Mucosa of stomach (tissue), 1 donor: ENCODE measurements around the gene SLC25A46.
"Not testable (repeated sequence)": the region's sequence is repeated elsewhere in the genome, so short reads cannot be mapped to it uniquely, and the experiment has no call there.

Source experiments
- H3K27me3 ChIP-seq: one replicate; pipeline ENCODE4 v1.7.0; 2013; ENCODE audit warnings: mild to moderate bottlenecking, low read length; ENCODE audit not compliant: control insufficient read depth, insufficient read depth
- H3K36me3 ChIP-seq: one replicate; pipeline ENCODE4 v1.7.0; 2013; ENCODE audit warnings: low read length; ENCODE audit not compliant: control insufficient read depth, insufficient read depth
- H3K4me1 ChIP-seq: one replicate; pipeline ENCODE4 v1.7.0; 2013; ENCODE audit warnings: mild to moderate bottlenecking, low read length; ENCODE audit not compliant: control insufficient read depth, insufficient read depth
- H3K4me3 ChIP-seq: one replicate; pipeline ENCODE4 v1.7.0; 2013; ENCODE audit warnings: low read length
- H3K9ac ChIP-seq: one replicate; pipeline ENCODE4 v1.7.0; 2013; ENCODE audit warnings: mild to moderate bottlenecking, low read length, moderate library complexity
- H3K9me3 ChIP-seq: one replicate; pipeline ENCODE4 v1.7.0; 2013; ENCODE audit warnings: mild to moderate bottlenecking, low read length, moderate library complexity; ENCODE audit not compliant: control insufficient read depth
- donor health status: Pancreatic carcinoma.

SLC25A46 gene

DNA sequence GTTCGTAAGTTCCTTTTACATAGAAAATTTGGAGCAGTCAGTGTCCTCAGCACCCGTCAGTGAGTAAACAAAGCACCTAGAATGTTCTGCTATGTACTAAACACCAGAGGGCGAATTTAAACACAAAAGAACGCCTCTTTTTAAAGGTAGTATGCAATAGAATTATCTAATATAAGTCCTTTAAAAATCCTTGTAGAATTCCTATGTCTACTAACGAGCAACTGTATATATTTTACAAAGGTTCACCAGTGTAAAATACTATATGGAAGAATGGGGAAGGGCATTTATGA lies 11.8 kb upstream of the SLC25A46 start:
- peak overlapping the region; percentile 63 for H3K9ac ChIP-seq
- H3K9me3 ChIP-seq = no peaks in the 10 kb centered on the region
- peak overlapping the region; percentile 93 for H3K4me3 ChIP-seq
- no peaks in the 10 kb centered on the region for H3K27me3 ChIP-seq
- no peaks in the 10 kb centered on the region for H3K36me3 ChIP-seq
- H3K4me1 ChIP-seq = no peaks in the 10 kb centered on the region

DNA sequence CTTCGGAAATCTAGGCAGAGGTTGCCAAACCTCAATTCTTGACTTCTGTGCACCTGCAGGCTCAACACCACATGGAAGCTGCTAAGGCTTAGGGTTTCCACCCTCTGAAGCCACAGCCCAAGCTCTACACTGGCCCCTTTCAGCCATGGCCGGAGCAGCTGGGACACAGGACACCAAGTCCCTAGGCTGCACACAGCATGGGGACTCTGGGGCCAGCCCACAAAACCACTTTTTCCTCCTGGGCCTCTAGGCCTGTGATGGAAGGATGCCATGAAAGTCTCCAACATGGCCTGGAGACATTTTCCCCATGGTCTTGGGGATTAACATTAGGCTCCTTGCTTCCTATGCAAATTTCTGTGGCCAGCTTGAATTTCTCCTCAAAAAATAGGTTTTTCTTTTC lies 7.3 kb upstream of the SLC25A46 start:
- not testable (repeated sequence) for H3K9me3 ChIP-seq, H3K27me3 ChIP-seq, H3K36me3 ChIP-seq, H3K9ac ChIP-seq, H3K4me1 ChIP-seq, H3K4me3 ChIP-seq

DNA sequence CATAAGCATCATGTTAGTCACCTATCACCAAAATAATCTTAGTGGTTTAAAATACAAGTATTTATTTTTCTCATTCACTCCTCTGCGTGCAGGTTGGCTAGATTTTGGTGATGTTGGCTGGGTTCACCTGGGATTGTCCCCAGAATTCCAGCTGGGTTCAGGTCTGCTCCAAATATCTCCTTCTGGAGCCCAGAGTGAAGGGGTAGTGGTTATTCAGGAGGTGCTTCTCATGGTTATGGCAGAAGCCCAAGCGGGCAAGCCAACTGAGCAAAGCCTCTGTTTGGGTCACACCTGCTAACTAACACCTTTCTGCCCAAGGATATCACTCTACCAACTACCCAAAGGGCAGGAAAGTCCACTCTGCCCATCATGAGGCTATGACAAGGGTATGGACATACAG lies 4.7 kb upstream of the SLC25A46 start:
- H3K4me3 ChIP-seq = no peak overlapping the region
- H3K27me3 ChIP-seq = no peaks in the 10 kb centered on the region
- H3K36me3 ChIP-seq = no peaks in the 10 kb centered on the region
- H3K4me1 ChIP-seq = peaks cover 6% of the 10 kb centered on the region
- no peak overlapping the region for H3K9ac ChIP-seq
- H3K9me3 ChIP-seq = no peaks in the 10 kb centered on the region

DNA sequence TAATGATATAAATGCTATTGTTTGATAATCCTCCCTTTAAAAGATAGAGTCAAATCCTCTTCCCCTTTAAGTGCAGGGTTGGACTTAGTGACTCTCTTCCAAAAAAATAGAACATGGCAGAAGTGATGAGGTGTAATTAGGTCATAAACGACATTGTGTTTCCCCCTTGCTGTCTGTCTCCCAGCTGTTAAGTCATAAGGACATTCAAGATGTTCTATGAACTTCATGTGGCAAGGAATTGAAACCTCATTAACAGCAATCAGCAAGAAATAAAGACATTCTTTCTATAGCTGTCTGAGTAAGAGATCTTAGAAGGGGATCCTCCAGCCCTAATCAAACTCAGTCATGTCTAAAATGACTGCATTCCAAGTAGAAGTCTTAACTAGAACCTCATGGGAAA lies 3.3 kb upstream of the SLC25A46 start:
- H3K36me3 ChIP-seq = no peaks in the 10 kb centered on the region
- H3K9me3 ChIP-seq = no peaks in the 10 kb centered on the region
- peaks cover 6% of the 10 kb centered on the region for H3K4me1 ChIP-seq
- no peak overlapping the region for H3K9ac ChIP-seq
- no peak overlapping the region for H3K4me3 ChIP-seq
- no peaks in the 10 kb centered on the region for H3K27me3 ChIP-seq

DNA sequence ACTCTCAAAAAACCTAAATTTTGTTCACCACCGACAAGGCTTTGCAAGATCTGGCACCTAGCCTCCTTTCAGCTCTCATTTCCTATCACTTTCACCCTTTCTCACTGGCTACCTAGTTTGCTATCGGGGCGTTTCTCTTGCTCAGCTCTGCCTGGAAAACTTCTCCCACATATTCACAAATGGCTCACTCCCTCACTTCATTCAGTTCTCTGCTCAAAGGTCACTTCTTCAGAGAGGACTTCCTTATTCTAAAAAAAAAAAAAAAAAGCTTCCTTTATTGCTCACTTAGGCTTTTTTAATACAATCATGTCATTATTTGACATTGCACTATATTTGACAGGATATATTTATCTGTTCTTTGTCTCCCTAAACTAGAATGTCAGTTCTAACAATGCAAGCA lies 2.1 kb upstream of the SLC25A46 start:
- Histone ChIP-seq H3K9me3 (no peaks in the 10 kb centered on the region), H3K27me3 (no peaks in the 10 kb centered on the region), H3K9ac (peak overlapping the region; percentile 72), H3K4me3 (no peak overlapping the region), H3K36me3 (no peaks in the 10 kb centered on the region), H3K4me1 (peaks cover 9% of the 10 kb centered on the region)

DNA sequence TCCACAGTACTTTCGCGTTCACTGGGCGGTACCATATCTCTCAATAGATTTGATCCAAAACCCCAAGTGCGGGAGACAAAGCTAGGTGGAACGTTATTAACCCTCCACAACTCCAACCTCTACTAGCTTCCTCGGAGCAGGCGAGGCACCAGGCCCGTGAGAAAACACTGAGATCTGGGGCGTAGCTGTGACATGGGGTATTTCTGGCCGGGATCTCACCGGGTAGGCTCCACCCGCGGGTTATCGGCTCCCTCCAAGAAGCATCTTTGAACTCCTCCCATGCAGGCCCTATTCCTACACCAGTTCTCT lies 350 bp upstream of the SLC25A46 start:
- H3K4me1 ChIP-seq = peaks cover 9% of the 10 kb centered on the region
- peak overlapping the region; percentile 75 for H3K9ac ChIP-seq
- no peaks in the 10 kb centered on the region for H3K9me3 ChIP-seq
- peak overlapping the region; percentile 39 for H3K4me3 ChIP-seq
- H3K27me3 ChIP-seq = no peaks in the 10 kb centered on the region
- H3K36me3 ChIP-seq = no peaks in the 10 kb centered on the region

DNA sequence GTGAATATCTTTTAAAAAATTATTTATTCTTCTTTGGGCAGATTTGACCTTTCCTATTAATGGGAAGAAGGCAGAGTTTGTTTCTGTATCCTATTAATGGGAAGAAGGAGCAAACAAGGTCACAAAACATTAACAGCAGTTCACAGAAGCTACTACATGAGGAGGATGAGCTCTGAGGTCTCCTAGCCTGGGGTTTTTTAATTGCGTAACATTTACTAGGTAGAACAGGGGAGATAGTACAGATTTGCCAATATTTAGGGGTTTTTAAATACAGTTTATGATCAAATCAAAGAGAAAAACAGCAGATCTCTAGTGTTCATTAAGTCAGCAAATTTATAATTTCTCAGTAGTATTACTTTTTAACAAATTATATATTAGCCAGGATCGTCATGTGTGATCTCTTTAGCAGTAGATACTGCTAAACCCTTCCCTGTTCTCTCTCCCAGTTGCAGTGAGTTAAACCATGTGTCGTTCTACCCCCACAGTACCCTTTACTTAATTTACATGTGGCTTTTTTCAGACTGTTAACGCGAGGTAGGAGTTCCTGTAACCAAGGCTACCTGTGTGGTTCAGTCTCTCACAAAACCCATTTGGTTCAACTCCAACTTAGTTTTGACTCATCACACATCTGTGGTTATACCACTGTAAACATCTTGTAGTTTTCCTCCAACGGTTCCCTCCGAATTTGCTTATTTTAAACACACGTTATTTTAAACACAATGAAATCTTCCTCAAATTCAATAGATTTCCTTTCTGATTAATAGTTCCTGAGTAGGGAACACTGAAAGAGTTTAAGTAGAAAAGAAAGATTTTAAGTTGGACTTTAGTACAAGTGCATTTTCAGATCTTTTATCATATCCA lies 13.3 kb downstream of the SLC25A46 start:
- Histone ChIP-seq H3K4me3 (no peak overlapping the region), H3K9ac (no peak overlapping the region), H3K36me3 (no peaks in the 10 kb centered on the region), H3K9me3 (no peaks in the 10 kb centered on the region), H3K27me3 (no peaks in the 10 kb centered on the region), H3K4me1 (no peaks in the 10 kb centered on the region)

DNA sequence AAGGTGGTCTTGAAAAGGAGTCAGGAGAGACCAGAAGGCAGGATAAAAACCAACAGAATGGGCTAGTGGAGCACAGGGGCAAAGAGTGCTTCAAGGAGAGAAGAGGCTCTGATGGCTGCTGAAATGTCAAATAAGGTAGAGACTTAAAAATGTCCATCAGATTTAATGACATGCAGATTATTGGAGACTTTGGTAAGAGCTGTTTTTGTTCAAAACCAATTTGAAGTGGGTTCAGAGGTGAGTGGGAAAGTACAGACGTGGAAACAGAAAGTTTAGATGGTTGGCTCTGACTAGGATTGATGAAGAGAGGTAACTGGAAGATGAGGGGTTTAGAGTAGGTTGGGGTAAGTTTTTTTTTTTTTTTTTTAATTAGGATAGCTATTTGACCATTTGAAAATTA lies 14.1 kb downstream of the SLC25A46 start:
- no peaks in the 10 kb centered on the region for H3K27me3 ChIP-seq
- H3K4me1 ChIP-seq = no peaks in the 10 kb centered on the region
- no peaks in the 10 kb centered on the region for H3K9me3 ChIP-seq
- no peak overlapping the region for H3K9ac ChIP-seq
- no peaks in the 10 kb centered on the region for H3K36me3 ChIP-seq
- no peak overlapping the region for H3K4me3 ChIP-seq

DNA sequence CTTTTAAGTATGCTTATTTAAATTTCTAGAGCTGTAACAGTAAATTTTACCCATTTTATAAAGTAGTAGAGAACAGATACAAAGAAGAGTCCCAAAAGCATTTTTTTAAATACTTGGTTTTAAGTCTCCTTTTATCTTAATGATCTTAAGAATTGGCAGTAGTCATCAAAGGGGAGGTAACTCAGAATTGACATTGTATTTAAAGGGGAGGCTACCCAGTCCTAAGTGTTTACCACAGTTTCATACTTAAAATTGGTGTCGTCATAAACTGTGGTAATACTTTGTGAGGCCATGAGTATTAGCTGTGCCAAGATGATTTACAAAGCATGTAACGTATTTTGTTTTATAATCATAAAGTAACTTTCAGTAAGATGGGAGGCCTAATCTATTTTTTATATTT lies 14.8 kb downstream of the SLC25A46 start:
- Histone ChIP-seq H3K27me3 (no peaks in the 10 kb centered on the region), H3K9me3 (no peaks in the 10 kb centered on the region), H3K9ac (no peak overlapping the region), H3K4me3 (no peak overlapping the region), H3K4me1 (no peaks in the 10 kb centered on the region), H3K36me3 (no peaks in the 10 kb centered on the region)

DNA sequence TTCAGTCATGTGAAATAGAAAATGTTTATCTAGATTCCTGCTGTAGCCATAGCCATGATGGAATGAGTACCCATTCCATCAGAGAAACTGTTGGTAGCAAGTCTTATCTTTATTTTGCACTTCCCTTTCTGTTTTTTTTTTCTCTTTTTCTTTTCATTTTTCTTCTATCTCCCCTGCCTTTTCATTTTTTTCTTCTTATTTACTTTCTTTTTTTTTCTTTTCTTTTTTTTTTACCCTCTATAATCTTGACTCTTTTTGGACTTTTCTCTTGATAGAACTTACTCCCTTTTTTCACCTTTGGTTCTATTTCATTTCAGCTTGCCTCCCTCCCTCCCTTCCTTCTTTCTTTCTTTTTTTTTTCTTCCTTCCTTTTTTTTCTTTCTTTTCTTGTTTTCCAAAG lies 15.4 kb downstream of the SLC25A46 start:
- Histone ChIP-seq H3K9ac (no peak overlapping the region), H3K36me3 (no peaks in the 10 kb centered on the region), H3K27me3 (no peaks in the 10 kb centered on the region), H3K9me3 (no peaks in the 10 kb centered on the region), H3K4me3 (no peak overlapping the region), H3K4me1 (no peaks in the 10 kb centered on the region)

DNA sequence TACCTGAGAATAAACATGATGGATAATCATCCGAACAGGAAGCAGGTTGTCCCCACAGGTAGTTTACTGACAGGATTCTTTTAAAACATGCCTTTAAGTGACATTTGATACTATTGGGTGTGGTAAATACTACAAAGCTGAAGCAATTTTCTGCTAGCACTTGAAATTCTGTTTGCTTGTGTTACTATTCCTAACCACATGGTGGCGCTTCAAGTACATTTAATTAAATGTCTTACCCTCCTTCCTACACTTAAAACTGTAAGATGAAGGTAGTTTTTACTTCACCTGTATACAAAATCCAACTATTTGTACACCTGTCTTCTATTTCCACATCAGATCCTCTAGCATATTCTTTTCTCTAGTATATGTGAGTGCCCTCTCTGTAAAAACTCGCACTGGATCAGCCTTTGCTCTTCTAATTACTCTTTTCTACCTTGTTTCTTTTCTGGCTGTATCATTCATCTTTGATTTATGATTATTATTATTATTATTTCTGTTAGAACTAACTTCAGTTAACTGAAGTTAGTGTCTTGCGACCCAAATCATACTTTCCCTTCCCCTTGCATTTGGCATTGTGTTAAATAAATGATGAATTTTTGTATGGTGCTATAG lies 18.4 kb downstream of the SLC25A46 start:
- H3K4me1 ChIP-seq = no peaks in the 10 kb centered on the region
- no peaks in the 10 kb centered on the region for H3K36me3 ChIP-seq
- no peak overlapping the region for H3K9ac ChIP-seq
- H3K27me3 ChIP-seq = no peaks in the 10 kb centered on the region
- no peaks in the 10 kb centered on the region for H3K9me3 ChIP-seq
- no peak overlapping the region for H3K4me3 ChIP-seq

DNA sequence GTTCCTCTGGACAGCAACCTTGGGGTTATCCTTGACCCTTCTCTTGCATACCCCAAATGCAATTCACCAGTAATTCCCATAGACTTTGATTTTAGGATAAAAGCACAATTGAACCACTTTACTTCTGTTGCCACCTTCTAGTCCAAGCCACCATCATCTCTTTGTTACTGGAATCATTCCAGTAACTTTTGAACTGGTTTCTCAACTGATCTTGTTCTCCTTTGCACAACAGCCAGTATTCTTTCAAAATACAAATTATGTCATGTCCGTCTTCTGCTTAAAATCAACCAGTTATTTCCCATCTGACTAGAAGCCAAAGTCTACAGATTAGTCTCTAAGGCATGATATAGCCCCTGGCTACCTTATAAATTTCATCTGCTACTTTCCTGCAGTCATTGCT lies 21.4 kb downstream of the SLC25A46 start:
- no peaks in the 10 kb centered on the region for H3K9me3 ChIP-seq
- H3K4me3 ChIP-seq = no peak overlapping the region
- no peaks in the 10 kb centered on the region for H3K27me3 ChIP-seq
- no peaks in the 10 kb centered on the region for H3K4me1 ChIP-seq
- no peaks in the 10 kb centered on the region for H3K36me3 ChIP-seq
- no peak overlapping the region for H3K9ac ChIP-seq
